HG02973 (cell line): Measurements from ENCODE around the gene SNX6.
"Not testable (repeated sequence)": the region's sequence is repeated elsewhere in the genome, so short reads cannot be mapped to it uniquely, and the experiment has no call there.

Source experiments
- ATAC-seq: cut with Tn5 transposase; IDR thresholded peaks from one replicate; pipeline ENCODE4 v1.9.1; 2021; ENCODE audit warnings: moderate library complexity; ENCODE audit not compliant: unreplicated experiment

Gene SNX6

GRCh38 chr14:34629657-34630529, at the start of gene SNX6:
Gene SNX6, minus strand, starts transcription at chr14:34630148. Its CDS starts 32 bp downstream, at chr14:34630116.
- peak; percentile 95 for ATAC-seq

- no peak for ATAC-seq
Measured at GRCh38 chr14:34678735-34679134, 48.8 kb upstream of the SNX6 start.

GRCh38 chr14:34678306-34678705, 48.4 kb upstream of the SNX6 start:
- ATAC-seq: no peak

- no peak for ATAC-seq
Measured at GRCh38 chr14:34676516-34677211, 46.7 kb upstream of the SNX6 start.

- no peak for ATAC-seq
Measured at GRCh38 chr14:34673702-34674101, 43.8 kb upstream of the SNX6 start.

- ATAC-seq: no peak
Measured at GRCh38 chr14:34671716-34672115, 41.8 kb upstream of the SNX6 start.

- ATAC-seq: no peak
Measured at GRCh38 chr14:34668111-34668510, 38.2 kb upstream of the SNX6 start.

- ATAC-seq: no peak
Measured at GRCh38 chr14:34667007-34667406, 37.1 kb upstream of the SNX6 start.

GRCh38 chr14:34665785-34666435, 36.0 kb upstream of the SNX6 start:
- ATAC-seq: no peak

- ATAC-seq: no peak
Measured at GRCh38 chr14:34662561-34663088, 32.7 kb upstream of the SNX6 start.

- ATAC-seq: no peak
Measured at GRCh38 chr14:34660796-34661195, 30.8 kb upstream of the SNX6 start.

GRCh38 chr14:34655959-34656358, 26.0 kb upstream of the SNX6 start:
- ATAC-seq: no peak

- not testable (repeated sequence) for ATAC-seq
Measured at GRCh38 chr14:34653073-34653472, 23.1 kb upstream of the SNX6 start.

GRCh38 chr14:34652348-34652747, 22.4 kb upstream of the SNX6 start:
- not testable (repeated sequence) for ATAC-seq

- ATAC-seq: no peak
Measured at GRCh38 chr14:34650786-34651584, 21.0 kb upstream of the SNX6 start.

- not testable (repeated sequence) for ATAC-seq
Measured at GRCh38 chr14:34650006-34650405, 20.1 kb upstream of the SNX6 start.

GRCh38 chr14:34649344-34649743, 19.4 kb upstream of the SNX6 start:
- no peak for ATAC-seq

- ATAC-seq: no peak
Measured at GRCh38 chr14:34646570-34647255, 16.8 kb upstream of the SNX6 start.

- no peak for ATAC-seq
Measured at GRCh38 chr14:34643361-34643760, 13.4 kb upstream of the SNX6 start.

- no peak for ATAC-seq
Measured at GRCh38 chr14:34642595-34642994, 12.6 kb upstream of the SNX6 start.
